ENCODE data around the gene CTNNA3.
"Not testable (repeated sequence)": the region's sequence is repeated elsewhere in the genome, so short reads cannot be mapped to it uniquely, and the experiment has no call there.

DNA sequence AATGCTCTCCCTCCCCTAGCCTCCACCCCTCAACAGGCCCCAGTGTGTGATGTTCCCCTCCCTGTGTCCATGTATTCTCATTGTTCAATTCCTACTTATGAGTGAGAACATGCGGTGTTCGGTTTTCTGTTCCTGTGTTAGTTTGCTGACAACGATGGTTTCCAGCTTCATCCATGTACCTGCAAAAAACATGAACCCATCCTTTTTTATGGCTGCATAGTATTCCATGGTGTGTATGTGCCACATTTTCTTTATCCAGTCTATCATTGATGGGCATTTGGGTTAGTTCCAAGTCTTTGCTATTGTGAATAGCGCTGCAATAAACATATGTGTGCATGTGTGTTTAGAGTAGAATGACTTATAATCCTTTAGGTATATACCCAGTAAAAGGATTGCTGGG is 20.5 kb upstream of the CTNNA3 start:
- TF ChIP-seq SP1 (IDR thresholded peaks at IDR 0.05; ENCODE audit: low read depth); JUND (IDR thresholded peaks at IDR 0.05); POLR2A (IDR thresholded peaks at IDR 0.05; ENCODE audit: borderline replicate concordance, extremely low read depth, insufficient read depth, insufficient read length); TCF7L2 (IDR thresholded peaks at IDR 0.05; ENCODE audit: borderline replicate concordance, extremely low read depth, insufficient read depth, insufficient read length); EZH2 (IDR thresholded peaks at IDR 0.05); ZFX (IDR thresholded peaks at IDR 0.05); CEBPB (IDR thresholded peaks at IDR 0.05; ENCODE audit: low read depth); YY1 (IDR thresholded peaks at IDR 0.05; ENCODE audit: extremely low read depth, insufficient replicate concordance, low read depth, low read length); POLR2AphosphoS5 (IDR thresholded peaks at IDR 0.05; ENCODE audit: low read depth, low read length): not testable (repeated sequence)
- TF ChIP-seq, protein P1, sequence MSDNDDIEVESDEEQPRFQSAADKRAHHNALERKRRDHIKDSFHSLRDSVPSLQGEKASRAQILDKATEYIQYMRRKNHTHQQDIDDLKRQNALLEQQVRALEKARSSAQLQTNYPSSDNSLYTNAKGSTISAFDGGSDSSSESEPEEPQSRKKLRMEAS (IDR thresholded peaks at IDR 0.05) = not testable (repeated sequence)
- TF ChIP-seq, protein P2, sequence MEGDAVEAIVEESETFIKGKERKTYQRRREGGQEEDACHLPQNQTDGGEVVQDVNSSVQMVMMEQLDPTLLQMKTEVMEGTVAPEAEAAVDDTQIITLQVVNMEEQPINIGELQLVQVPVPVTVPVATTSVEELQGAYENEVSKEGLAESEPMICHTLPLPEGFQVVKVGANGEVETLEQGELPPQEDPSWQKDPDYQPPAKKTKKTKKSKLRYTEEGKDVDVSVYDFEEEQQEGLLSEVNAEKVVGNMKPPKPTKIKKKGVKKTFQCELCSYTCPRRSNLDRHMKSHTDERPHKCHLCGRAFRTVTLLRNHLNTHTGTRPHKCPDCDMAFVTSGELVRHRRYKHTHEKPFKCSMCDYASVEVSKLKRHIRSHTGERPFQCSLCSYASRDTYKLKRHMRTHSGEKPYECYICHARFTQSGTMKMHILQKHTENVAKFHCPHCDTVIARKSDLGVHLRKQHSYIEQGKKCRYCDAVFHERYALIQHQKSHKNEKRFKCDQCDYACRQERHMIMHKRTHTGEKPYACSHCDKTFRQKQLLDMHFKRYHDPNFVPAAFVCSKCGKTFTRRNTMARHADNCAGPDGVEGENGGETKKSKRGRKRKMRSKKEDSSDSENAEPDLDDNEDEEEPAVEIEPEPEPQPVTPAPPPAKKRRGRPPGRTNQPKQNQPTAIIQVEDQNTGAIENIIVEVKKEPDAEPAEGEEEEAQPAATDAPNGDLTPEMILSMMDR (IDR thresholded peaks at IDR 0.05 in 2 of 3, conservative IDR thresholded peaks at IDR 0.05 in 1 of 3; ENCODE audit: borderline replicate concordance in 1 of 3, insufficient read depth in 1 of 3, low read depth in 2 of 3, low read length in 2 of 3) = not testable (repeated sequence)
- TF ChIP-seq, protein P3, sequence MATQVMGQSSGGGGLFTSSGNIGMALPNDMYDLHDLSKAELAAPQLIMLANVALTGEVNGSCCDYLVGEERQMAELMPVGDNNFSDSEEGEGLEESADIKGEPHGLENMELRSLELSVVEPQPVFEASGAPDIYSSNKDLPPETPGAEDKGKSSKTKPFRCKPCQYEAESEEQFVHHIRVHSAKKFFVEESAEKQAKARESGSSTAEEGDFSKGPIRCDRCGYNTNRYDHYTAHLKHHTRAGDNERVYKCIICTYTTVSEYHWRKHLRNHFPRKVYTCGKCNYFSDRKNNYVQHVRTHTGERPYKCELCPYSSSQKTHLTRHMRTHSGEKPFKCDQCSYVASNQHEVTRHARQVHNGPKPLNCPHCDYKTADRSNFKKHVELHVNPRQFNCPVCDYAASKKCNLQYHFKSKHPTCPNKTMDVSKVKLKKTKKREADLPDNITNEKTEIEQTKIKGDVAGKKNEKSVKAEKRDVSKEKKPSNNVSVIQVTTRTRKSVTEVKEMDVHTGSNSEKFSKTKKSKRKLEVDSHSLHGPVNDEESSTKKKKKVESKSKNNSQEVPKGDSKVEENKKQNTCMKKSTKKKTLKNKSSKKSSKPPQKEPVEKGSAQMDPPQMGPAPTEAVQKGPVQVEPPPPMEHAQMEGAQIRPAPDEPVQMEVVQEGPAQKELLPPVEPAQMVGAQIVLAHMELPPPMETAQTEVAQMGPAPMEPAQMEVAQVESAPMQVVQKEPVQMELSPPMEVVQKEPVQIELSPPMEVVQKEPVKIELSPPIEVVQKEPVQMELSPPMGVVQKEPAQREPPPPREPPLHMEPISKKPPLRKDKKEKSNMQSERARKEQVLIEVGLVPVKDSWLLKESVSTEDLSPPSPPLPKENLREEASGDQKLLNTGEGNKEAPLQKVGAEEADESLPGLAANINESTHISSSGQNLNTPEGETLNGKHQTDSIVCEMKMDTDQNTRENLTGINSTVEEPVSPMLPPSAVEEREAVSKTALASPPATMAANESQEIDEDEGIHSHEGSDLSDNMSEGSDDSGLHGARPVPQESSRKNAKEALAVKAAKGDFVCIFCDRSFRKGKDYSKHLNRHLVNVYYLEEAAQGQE (IDR thresholded peaks at IDR 0.05; ENCODE audit: low read depth) = not testable (repeated sequence)
- TF ChIP-seq, protein P4, sequence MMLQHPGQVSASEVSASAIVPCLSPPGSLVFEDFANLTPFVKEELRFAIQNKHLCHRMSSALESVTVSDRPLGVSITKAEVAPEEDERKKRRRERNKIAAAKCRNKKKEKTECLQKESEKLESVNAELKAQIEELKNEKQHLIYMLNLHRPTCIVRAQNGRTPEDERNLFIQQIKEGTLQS (IDR thresholded peaks at IDR 0.05) = not testable (repeated sequence)
